ENCODE data around the gene ARHGAP6.

Gene ARHGAP6

DNA sequence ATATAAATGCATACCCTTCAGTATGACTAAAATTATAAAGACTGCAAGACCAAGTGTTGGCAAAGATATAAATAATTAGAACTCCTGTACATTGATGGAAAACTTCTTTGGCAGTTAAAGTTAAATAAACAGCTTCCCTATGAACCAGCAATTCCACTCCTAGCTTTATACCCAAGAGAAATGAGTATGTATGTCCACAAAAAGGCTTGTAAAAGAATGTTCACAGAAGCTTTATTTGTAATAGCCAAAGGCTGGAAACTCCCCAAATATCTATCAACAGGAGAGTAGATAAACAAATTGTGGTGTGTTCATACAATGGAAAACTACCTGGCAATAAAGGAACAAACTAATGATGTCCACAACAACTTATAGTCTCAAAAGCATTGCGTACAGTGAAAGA is 187.7 kb downstream of the ARHGAP6 start:
- no peak overlapping the region for H3K4me3 ChIP-seq (ENCODE audit: low read depth, low read length)
- no peak overlapping the region for H3K9ac ChIP-seq (ENCODE audit: low read length)
- peaks cover 8% of the 10 kb centered on the region; the same call in 1 of the 2 replicates for H3K4me1 ChIP-seq (ENCODE audit: control insufficient read depth, insufficient read depth, low read length)
- H3K9me3 ChIP-seq (ENCODE audit: control insufficient read depth, insufficient read depth, low read depth, low read length): no peaks in the 10 kb centered on the region
- no peaks in the 10 kb centered on the region for H3K36me3 ChIP-seq (ENCODE audit: control insufficient read depth, insufficient read depth, low read length)
- no peak overlapping the region for H3K27ac ChIP-seq (ENCODE audit: low read depth, low read length)
- peaks cover 6% of the 10 kb centered on the region; the same call in 1 of the 2 replicates for H3K27me3 ChIP-seq (ENCODE audit: control insufficient read depth, insufficient read depth, low read length)

GRCh38 chrX:11474576-11474975 is 191.1 kb downstream of the ARHGAP6 start:
- Histone ChIP-seq H3K9me3 (ENCODE audit: control insufficient read depth, insufficient read depth, low read depth, low read length) (no peaks in the 10 kb centered on the region), H3K4me1 (ENCODE audit: control insufficient read depth, insufficient read depth, low read length) (peaks cover 8% of the 10 kb centered on the region; the same call in 1 of the 2 replicates), H3K9ac (ENCODE audit: low read length) (no peak overlapping the region), H3K4me3 (ENCODE audit: low read depth, low read length) (no peak overlapping the region), H3K27me3 (ENCODE audit: control insufficient read depth, insufficient read depth, low read length) (peaks cover 9% of the 10 kb centered on the region; the same call in 1 of the 2 replicates), H3K36me3 (ENCODE audit: control insufficient read depth, insufficient read depth, low read length) (no peaks in the 10 kb centered on the region), H3K27ac (ENCODE audit: low read depth, low read length) (no peak overlapping the region)

GRCh38 chrX:11474021-11474420 is 191.7 kb downstream of the ARHGAP6 start:
- Histone ChIP-seq H3K27ac (ENCODE audit: low read depth, low read length) (no peak overlapping the region), H3K9ac (ENCODE audit: low read length) (no peak overlapping the region), H3K27me3 (ENCODE audit: control insufficient read depth, insufficient read depth, low read length) (peaks cover 9% of the 10 kb centered on the region; the same call in 1 of the 2 replicates), H3K9me3 (ENCODE audit: control insufficient read depth, insufficient read depth, low read depth, low read length) (no peaks in the 10 kb centered on the region), H3K4me1 (ENCODE audit: control insufficient read depth, insufficient read depth, low read length) (peaks cover 5% of the 10 kb centered on the region; the same call in 1 of the 2 replicates), H3K36me3 (ENCODE audit: control insufficient read depth, insufficient read depth, low read length) (no peaks in the 10 kb centered on the region), H3K4me3 (ENCODE audit: low read depth, low read length) (no peak overlapping the region)

- Histone ChIP-seq H3K4me1 (ENCODE audit: control insufficient read depth, insufficient read depth, low read length) (no peaks in the 10 kb centered on the region), H3K27ac (ENCODE audit: low read depth, low read length) (no peak overlapping the region)
Observed at GRCh38 chrX:11472879-11473278, 192.8 kb downstream of the ARHGAP6 start.

DNA sequence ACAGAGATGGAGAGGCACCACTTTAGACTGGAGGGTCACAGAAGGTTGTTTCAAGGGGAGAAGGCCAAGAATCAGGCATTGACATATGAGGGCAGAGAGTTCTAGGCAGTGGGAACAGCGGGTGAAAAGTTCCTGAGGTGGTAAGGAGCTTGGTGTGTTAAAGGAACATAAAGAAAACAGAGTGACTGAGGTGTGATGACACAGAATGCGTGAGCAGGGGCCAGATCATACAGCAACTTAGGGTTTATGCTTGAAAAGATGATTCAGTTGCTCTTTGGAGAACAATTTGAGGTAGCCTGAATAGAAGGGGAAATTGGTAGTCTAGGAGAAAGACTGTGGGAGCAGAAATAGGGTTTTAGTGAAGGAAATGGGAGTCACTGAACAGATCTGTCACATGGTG is 193.3 kb downstream of the ARHGAP6 start:
- H3K27ac ChIP-seq (ENCODE audit: low read depth, low read length): no peak overlapping the region
- no peak overlapping the region for H3K4me3 ChIP-seq (ENCODE audit: low read depth, low read length)
- H3K9me3 ChIP-seq (ENCODE audit: control insufficient read depth, insufficient read depth, low read depth, low read length): no peaks in the 10 kb centered on the region
- peaks cover 9% of the 10 kb centered on the region; the same call in 1 of the 2 replicates for H3K27me3 ChIP-seq (ENCODE audit: control insufficient read depth, insufficient read depth, low read length)
- no peak overlapping the region for H3K9ac ChIP-seq (ENCODE audit: low read length)
- H3K36me3 ChIP-seq (ENCODE audit: control insufficient read depth, insufficient read depth, low read length): no peaks in the 10 kb centered on the region
- no peaks in the 10 kb centered on the region for H3K4me1 ChIP-seq (ENCODE audit: control insufficient read depth, insufficient read depth, low read length)

More at GRCh38 chrX:11472879-11473278, 192.8 kb downstream of the ARHGAP6 start:
- Histone ChIP-seq H3K27me3 (ENCODE audit: control insufficient read depth, insufficient read depth, low read length) (peaks cover 9% of the 10 kb centered on the region; the same call in 1 of the 2 replicates), H3K36me3 (ENCODE audit: control insufficient read depth, insufficient read depth, low read length) (no peaks in the 10 kb centered on the region), H3K9ac (ENCODE audit: low read length) (no peak overlapping the region), H3K4me3 (ENCODE audit: low read depth, low read length) (no peak overlapping the region), H3K9me3 (ENCODE audit: control insufficient read depth, insufficient read depth, low read depth, low read length) (no peaks in the 10 kb centered on the region)

GRCh38 chrX:11470250-11470974 is 195.3 kb downstream of the ARHGAP6 start:
- H3K36me3 ChIP-seq (ENCODE audit: control insufficient read depth, insufficient read depth, low read length): no peaks in the 10 kb centered on the region
- H3K27ac ChIP-seq (ENCODE audit: low read depth, low read length): no peak overlapping the region
- H3K27me3 ChIP-seq (ENCODE audit: control insufficient read depth, insufficient read depth, low read length): peaks cover 9% of the 10 kb centered on the region; the same call in 1 of the 2 replicates
- no peak overlapping the region for H3K4me3 ChIP-seq (ENCODE audit: low read depth, low read length)
- H3K9ac ChIP-seq (ENCODE audit: low read length): no peak overlapping the region
- H3K4me1 ChIP-seq (ENCODE audit: control insufficient read depth, insufficient read depth, low read length): no peaks in the 10 kb centered on the region
- H3K9me3 ChIP-seq (ENCODE audit: control insufficient read depth, insufficient read depth, low read depth, low read length): no peaks in the 10 kb centered on the region

GRCh38 chrX:11465648-11466411 is 199.9 kb downstream of the ARHGAP6 start:
- H3K4me3 ChIP-seq (ENCODE audit: low read depth, low read length): no peak overlapping the region
- no peak overlapping the region for H3K27ac ChIP-seq (ENCODE audit: low read depth, low read length)
- H3K4me1 ChIP-seq (ENCODE audit: control insufficient read depth, insufficient read depth, low read length): no peaks in the 10 kb centered on the region
- peaks cover 4% of the 10 kb centered on the region; the same call in 1 of the 2 replicates for H3K27me3 ChIP-seq (ENCODE audit: control insufficient read depth, insufficient read depth, low read length)
- no peak overlapping the region for H3K9ac ChIP-seq (ENCODE audit: low read length)
- no peaks in the 10 kb centered on the region for H3K9me3 ChIP-seq (ENCODE audit: control insufficient read depth, insufficient read depth, low read depth, low read length)
- no peaks in the 10 kb centered on the region for H3K36me3 ChIP-seq (ENCODE audit: control insufficient read depth, insufficient read depth, low read length)

DNA sequence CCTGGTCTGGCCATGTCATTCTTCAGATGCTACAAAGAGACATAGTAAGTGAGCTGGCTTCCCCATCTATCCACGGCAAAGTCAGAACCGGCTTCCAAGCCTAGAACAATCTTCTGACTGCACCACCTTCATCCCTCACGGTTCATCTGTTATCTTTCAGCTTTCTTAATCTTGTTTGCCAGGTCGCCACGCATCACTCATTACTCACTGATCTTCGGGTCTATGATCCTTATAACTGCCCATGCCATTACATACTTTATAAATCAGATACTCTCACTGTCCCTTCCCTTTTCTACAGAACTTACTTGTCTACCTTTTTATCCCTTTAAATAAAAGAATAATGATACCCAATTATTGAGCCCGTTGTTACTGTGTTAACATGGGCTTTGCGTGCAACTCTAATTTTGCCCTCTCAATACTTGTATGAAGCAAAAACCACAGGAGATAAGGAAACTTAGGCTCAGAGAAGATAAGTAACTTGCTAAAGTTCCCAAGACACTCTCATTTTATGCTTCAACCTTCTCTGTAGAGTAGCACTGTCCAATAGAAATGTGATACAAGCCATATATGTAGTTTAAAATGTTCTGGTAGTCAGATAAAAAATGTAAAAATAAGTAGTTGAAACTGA is 200.8 kb downstream of the ARHGAP6 start:
- Histone ChIP-seq H3K4me1 (ENCODE audit: control insufficient read depth, insufficient read depth, low read length) (no peaks in the 10 kb centered on the region), H3K27me3 (ENCODE audit: control insufficient read depth, insufficient read depth, low read length) (peaks cover 4% of the 10 kb centered on the region; the same call in 1 of the 2 replicates), H3K4me3 (ENCODE audit: low read depth, low read length) (no peak overlapping the region)

DNA sequence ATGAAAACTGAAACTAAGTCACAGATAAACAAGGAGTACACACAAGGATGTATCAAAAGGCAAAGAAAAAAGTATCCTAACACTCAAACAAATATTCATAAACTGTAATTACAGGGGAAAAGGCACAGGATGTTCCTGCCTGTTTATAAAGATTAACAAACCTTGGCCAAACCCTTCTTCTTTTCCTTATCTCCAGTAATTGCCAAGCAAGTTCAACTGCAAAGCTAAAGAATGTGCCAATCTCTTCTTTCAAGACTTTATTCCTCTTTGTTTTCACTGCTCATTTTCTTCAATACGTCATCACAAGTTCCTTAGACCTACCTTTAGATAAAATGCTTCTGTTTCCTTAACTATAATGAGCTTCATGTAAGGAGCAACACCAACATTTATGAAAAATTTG is 201.3 kb downstream of the ARHGAP6 start:
- Histone ChIP-seq H3K27ac (ENCODE audit: low read depth, low read length) (no peak overlapping the region), H3K4me1 (ENCODE audit: control insufficient read depth, insufficient read depth, low read length) (no peaks in the 10 kb centered on the region), H3K4me3 (ENCODE audit: low read depth, low read length) (no peak overlapping the region), H3K27me3 (ENCODE audit: control insufficient read depth, insufficient read depth, low read length) (peaks cover 4% of the 10 kb centered on the region; the same call in 1 of the 2 replicates), H3K36me3 (ENCODE audit: control insufficient read depth, insufficient read depth, low read length) (no peaks in the 10 kb centered on the region), H3K9me3 (ENCODE audit: control insufficient read depth, insufficient read depth, low read depth, low read length) (no peaks in the 10 kb centered on the region), H3K9ac (ENCODE audit: low read length) (no peak overlapping the region)

More for the DNA sequence above, 200.8 kb downstream of the ARHGAP6 start:
- H3K9ac ChIP-seq (ENCODE audit: low read length): no peak overlapping the region
- no peaks in the 10 kb centered on the region for H3K9me3 ChIP-seq (ENCODE audit: control insufficient read depth, insufficient read depth, low read depth, low read length)
- H3K36me3 ChIP-seq (ENCODE audit: control insufficient read depth, insufficient read depth, low read length): no peaks in the 10 kb centered on the region
- H3K27ac ChIP-seq (ENCODE audit: low read depth, low read length): no peak overlapping the region

GRCh38 chrX:11462648-11463047 is 203.1 kb downstream of the ARHGAP6 start:
- H3K9ac ChIP-seq (ENCODE audit: low read length): no peak overlapping the region
- peaks cover 4% of the 10 kb centered on the region; the same call in 1 of the 2 replicates for H3K27me3 ChIP-seq (ENCODE audit: control insufficient read depth, insufficient read depth, low read length)
- no peaks in the 10 kb centered on the region for H3K36me3 ChIP-seq (ENCODE audit: control insufficient read depth, insufficient read depth, low read length)
- H3K27ac ChIP-seq (ENCODE audit: low read depth, low read length): no peak overlapping the region
- no peaks in the 10 kb centered on the region for H3K9me3 ChIP-seq (ENCODE audit: control insufficient read depth, insufficient read depth, low read depth, low read length)
- no peak overlapping the region for H3K4me3 ChIP-seq (ENCODE audit: low read depth, low read length)
- no peaks in the 10 kb centered on the region for H3K4me1 ChIP-seq (ENCODE audit: control insufficient read depth, insufficient read depth, low read length)
